SKM-1 (cell line): ENCODE data around the gene HSPA12A.

Source experiments
- DNase-seq: peaks from one replicate; lab custom pipeline; 2025; ENCODE audit not compliant: unreplicated experiment; lab: John Stamatoyannopoulos, UW

Gene HSPA12A

DNA sequence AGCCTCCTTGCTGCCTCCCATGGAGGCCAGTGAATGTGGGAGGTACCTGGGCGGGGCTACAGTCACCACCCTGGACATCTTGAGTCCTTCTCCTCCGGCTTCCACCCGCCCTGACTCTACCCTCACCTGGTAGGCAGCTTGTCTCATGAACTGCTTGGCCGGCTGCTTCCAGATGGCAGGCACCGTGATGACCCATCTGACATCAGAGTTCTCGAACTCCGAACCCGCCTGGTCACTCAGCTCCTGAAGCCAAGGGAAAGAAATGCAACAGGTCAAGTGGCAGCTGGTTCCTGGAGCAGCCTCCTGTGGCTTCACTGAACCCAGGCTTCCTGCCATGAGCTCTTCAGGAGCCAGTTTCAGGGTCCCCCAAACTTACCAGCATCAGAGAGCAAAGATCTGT lies 50.1 kb downstream of the HSPA12A start:
- no peak for DNase-seq

- no peak for DNase-seq
Measured at GRCh38 chr10:116691635-116692034, 50.7 kb downstream of the HSPA12A start.

DNA sequence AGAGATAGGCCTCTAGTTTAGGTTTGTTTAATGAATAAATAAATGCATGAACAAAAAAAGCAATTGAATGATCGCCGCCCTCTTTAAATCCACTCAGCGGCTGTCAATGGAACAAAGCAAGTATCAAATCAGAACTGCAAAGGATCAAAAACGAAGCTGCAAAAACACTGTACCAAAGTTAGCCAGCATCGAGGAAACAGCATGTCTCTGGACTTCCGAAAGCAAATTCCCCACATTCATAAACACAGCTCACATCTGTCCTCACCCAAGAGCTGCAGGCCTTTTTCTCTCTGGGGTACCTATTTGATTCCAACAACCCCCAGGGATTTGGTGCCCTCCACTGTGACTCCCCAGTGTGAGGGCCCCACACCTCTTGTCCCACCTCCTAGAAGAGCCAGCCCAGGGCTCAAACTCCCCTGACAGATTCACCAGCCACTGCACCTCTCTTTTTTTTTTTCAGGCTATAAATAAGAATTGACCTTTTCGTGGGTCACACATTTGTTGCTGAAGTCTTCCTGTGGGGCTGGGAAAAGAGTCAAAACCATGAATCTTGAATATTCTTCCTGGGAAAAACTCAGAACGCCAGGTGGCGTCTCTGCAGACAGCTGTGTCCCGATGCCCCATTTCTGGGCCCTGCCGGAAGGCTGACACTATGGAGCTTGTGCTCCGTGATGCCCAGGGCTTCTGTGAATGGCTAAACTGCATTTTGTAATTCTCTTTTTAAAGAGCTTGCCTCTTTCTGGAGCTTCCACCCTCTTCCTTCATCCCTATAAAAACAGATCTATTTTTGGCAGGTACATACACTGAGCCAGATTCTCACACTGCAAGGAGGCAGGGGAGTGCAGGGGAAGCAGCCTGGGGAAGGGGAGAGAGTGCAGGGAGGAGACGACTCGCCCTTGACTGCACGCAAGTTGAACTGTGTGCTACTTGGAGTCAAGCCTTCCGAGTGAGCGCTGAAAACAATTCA lies 51.7 kb downstream of the HSPA12A start:
- DNase-seq: no peak

DNA sequence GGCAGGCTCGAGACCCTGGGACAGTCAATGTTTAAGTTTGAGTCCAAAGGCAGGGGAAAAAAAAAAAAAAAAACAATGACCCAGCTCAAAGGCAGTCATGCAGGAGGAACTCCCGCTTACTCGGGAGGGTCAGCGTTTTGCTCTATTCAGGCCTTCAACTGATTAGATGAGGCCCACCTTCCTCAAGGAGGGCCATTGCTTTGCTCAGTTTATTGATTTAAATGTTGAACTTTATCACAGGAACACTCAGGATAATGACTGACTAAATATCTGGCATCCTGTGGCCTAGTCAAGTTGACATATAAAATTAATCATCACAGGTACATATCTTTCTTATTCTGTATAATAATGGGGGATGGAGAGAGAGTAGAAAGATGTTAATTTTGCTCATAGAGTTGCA lies 52.6 kb downstream of the HSPA12A start:
- DNase-seq: no peak

DNA sequence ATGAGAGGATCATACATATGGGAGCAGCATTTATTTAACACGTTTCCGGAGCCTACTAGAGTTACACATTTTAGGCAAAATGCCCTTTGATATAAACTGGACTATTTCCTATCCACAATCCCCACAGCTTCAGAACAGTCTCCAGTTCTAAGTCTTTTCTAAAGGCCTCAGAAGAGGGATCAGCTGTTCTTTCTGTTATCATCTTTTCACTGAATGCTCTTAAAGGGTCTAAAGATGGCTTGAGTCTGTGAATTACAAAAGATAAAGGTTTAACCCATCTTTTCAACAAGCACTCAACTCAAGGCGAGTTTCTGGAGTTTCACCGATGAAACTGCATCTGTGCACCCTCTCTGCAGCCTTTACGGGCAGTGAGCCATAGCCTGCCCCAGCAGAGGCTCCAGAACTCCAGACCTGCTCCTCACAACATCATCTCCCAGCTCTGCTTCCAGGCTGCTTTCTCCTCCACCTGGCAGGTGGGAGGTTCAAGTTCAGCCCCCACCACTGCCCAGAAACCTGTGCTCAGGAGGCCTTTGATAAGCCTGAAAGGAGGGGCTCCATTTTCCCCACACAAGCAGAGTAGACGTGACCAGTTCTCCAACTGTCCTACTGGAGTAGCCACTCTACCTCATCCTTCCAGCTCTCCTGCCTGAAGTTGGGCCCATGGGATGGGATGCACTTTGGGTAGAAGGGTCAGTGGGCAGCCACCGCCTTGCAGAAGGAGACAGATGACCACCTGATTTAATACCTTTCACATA lies 53.4 kb downstream of the HSPA12A start:
- no peak for DNase-seq

- DNase-seq: no peak
Measured at GRCh38 chr10:116688241-116688711, 54.1 kb downstream of the HSPA12A start.

- no peak for DNase-seq
Measured at GRCh38 chr10:116687633-116688032, 54.7 kb downstream of the HSPA12A start.

DNA sequence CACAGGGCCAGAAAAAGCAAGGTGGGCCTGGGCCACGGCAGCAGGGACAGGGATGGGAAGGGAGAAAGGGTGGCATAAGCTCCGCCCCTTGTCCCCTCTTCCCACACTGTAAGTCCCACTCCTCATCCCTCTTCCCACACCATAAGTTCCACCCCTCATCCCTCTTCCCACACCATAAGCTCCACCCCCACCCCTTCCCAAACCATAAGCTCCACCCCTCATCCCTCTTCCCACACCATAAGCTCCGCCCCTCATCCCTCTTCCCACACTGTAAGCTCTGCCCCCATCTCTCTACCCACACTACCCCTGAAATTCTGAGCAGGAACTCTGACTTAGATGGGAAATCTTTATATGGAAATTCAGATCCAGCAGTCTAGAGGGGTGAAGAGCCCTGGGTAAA lies 55.7 kb downstream of the HSPA12A start:
- no peak for DNase-seq

DNA sequence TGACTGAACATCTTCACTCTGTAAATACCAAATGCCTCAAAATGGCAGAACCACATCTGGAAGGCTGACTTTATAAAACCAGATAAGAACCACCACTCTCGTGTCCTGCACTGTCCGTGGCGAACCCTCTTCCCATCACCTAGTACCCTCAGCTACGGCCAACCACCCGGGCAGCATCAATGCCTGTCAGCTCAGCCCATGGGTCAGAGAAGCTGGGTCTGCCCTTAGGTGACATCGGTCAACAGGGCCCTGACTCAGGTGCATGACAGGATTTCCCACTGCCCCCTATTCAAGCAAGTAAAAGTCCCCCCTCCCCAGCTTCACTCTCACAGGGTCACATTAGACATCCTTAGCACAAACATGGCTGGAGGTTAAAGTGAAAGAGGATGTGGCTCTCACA lies 56.6 kb downstream of the HSPA12A start:
- DNase-seq: no peak

GRCh38 chr10:116684781-116685180 lies 57.6 kb downstream of the HSPA12A start:
- no peak for DNase-seq

DNA sequence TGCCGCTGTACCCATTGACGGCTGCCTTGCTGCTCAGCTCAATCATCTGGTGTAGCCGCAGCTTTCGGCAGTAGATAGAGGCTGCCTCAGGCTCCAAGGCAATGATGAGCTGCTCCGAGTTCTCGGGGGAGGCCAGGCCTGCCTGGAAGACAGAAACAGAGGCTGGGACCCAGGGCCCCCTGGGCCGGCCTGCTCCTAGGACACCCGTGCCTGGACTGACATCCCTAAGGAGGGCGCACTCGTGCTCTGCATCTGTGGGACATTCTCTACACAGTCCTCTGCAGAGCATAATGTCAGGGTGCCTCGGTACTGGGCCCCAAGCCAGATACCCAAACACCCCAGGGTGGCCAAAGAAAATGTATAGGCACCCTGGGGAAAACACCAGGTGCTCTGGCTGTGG lies 58.5 kb downstream of the HSPA12A start:
- DNase-seq: no peak

- no peak for DNase-seq
Measured at GRCh38 chr10:116683166-116683565, 59.2 kb downstream of the HSPA12A start.

DNA sequence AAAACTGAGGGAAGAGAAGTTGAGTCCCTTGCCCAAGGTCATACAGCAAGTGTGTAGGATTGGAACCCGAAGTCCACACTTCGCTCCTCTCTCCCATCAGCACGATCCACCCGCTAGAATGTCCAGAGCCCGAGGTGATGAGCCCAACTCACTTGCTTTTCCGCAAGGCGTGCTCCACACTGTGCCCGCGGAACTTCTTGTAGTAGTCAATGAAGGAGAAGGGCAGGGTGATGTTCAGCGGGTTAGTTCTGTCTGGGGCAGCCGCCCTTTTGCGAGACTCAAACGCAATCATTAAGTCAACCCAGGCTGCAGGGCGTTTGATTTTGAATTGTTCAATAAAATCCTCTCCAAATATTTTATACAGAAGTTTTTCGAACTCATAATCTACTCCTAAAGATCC lies 63.0 kb downstream of the HSPA12A start:
- DNase-seq: no peak

DNA sequence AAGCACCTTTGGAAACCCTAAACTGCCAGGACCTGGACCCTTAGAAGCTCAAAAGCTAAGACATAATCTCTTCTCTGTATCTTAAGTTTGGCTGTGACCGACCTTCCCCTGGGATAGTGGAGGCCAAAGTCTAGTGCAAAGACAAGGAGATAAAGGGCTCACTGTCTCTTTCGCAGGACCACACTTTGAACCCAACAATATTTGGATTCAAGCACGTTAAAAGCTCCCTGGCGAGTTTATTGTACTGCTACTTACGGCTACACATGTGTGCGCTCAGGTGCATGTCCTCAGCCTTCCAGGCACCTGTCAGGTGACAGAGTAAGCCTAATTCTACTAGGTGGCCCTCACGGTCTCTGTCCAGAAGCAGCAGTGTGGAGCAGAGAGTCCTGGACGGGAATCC lies 65.7 kb downstream of the HSPA12A start:
- DNase-seq: no peak

GRCh38 chr10:116676118-116676517 lies 66.2 kb downstream of the HSPA12A start:
- no peak for DNase-seq

GRCh38 chr10:116674901-116675423 lies 67.4 kb downstream of the HSPA12A start:
- DNase-seq: no peak

- DNase-seq: no peak
Measured at GRCh38 chr10:116673866-116674265, 68.5 kb downstream of the HSPA12A start.

GRCh38 chr10:116672891-116673290 lies 69.5 kb downstream of the HSPA12A start:
- no peak for DNase-seq

GRCh38 chr10:116671274-116671926 lies 71.0 kb downstream of the HSPA12A start:
- DNase-seq: no peak

DNA sequence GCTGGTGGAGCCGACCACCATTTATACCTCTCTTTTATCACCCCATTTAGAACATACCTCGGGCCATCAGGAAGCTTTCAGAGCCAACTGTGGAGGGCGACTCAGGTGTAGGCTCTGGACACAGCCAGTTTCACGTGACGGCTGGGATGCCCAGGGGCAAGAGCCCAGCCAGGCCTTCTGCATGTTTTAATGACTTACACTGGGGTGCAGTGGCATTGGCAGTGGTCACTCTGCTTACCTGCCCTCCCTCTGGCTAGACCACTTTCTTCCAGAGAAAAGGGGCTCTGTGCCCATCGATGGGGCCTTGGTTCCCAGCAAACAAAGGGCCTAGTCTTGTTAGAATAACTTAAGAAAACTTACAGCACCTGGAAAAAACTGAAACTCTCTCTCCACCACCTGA lies 71.7 kb downstream of the HSPA12A start:
- no peak for DNase-seq
